Coronary artery (tissue), 2 donors: ENCODE results near the gene GLIPR1L1.

Experiments used
- DNase-seq: peaks from one replicate; pipeline ENCODE4 v3.0.0-alpha.2; 2017; ENCODE audit warnings: low spot score
- H3K27ac ChIP-seq, 2 donors: fragments of 200-600 bp; sonication (generic); one replicate each; pipeline ENCODE4 v1.5.1; 2016 to 2019
- H3K4me3 ChIP-seq: fragments of 200-600 bp; sonication (generic); 2 replicates; pipeline ENCODE4 v1.5.1; 2016; ENCODE audit warnings: mild to moderate bottlenecking, moderate library complexity
- TF ChIP-seq, protein P1 (sequence below): fragments of 200-600 bp; sonication (generic); IDR thresholded peaks from one replicate; pipeline ENCODE4 v1.5.1; 2019; ENCODE audit warnings: antibody characterized with exemption

The GLIPR1L1 gene

GRCh38 chr12:75349946-75350345, 15.5 kb downstream of the GLIPR1L1 start:
- DNase-seq = no peak
- Histone ChIP-seq H3K4me3 (no peak overlapping the region), H3K27ac (no peak overlapping the region)
- TF ChIP-seq, protein P1, sequence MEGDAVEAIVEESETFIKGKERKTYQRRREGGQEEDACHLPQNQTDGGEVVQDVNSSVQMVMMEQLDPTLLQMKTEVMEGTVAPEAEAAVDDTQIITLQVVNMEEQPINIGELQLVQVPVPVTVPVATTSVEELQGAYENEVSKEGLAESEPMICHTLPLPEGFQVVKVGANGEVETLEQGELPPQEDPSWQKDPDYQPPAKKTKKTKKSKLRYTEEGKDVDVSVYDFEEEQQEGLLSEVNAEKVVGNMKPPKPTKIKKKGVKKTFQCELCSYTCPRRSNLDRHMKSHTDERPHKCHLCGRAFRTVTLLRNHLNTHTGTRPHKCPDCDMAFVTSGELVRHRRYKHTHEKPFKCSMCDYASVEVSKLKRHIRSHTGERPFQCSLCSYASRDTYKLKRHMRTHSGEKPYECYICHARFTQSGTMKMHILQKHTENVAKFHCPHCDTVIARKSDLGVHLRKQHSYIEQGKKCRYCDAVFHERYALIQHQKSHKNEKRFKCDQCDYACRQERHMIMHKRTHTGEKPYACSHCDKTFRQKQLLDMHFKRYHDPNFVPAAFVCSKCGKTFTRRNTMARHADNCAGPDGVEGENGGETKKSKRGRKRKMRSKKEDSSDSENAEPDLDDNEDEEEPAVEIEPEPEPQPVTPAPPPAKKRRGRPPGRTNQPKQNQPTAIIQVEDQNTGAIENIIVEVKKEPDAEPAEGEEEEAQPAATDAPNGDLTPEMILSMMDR = no peak

- no peak for DNase-seq
- TF ChIP-seq, protein P1 = no peak
- no peak overlapping the region for H3K27ac ChIP-seq
- no peak overlapping the region for H3K4me3 ChIP-seq
Observed at GRCh38 chr12:75350413-75350812, 15.9 kb downstream of the GLIPR1L1 start.

DNA sequence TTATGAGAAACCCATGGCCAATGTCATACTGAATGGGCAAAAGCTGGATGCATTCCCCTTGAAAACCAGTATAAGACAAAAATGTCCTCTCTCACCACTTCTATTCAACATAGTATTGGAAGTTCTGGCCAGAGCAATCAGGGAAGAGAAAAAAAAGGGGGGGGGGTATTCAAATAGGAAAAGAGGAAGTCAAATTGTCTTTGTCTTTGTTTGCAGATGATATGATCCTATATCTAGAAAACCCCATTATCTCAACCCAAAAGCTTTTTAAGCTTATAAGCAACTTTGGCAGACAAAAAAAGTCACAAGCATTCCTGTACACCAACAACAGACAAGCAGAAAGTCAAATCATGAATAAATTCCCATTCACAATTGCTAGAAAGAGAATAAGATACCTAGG, 19.5 kb downstream of the GLIPR1L1 start:
- TF ChIP-seq, protein P1 = no peak
- H3K27ac ChIP-seq = no peak overlapping the region
- no peak for DNase-seq
- no peak overlapping the region for H3K4me3 ChIP-seq

DNA sequence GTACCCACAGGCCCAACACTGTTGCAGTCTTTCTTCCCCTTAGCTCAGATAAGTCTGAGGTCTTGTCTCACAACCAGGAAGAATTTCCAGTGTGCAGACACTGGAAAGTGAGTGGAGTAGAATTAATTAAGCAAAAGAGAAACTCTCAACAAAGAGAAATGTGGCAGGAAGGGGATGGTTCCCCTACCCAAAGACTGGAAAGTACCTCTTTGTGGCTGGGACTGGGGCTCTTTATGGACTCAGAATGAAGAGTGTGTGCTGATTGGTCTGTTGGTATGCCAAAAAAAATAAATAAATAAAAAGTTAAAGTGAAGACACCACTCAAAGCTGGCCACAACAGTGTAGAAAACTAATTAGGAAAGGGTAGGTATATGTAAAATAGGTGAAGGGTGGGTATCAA, 26.4 kb downstream of the GLIPR1L1 start:
- Histone ChIP-seq H3K4me3 (no peak overlapping the region), H3K27ac (no peak overlapping the region)
- TF ChIP-seq, protein P1 = no peak
- DNase-seq = no peak

GRCh38 chr12:75361408-75361807, 26.9 kb downstream of the GLIPR1L1 start:
- no peak overlapping the region for H3K4me3 ChIP-seq
- no peak for DNase-seq
- H3K27ac ChIP-seq = no peak overlapping the region
- TF ChIP-seq, protein P1 = no peak

DNA sequence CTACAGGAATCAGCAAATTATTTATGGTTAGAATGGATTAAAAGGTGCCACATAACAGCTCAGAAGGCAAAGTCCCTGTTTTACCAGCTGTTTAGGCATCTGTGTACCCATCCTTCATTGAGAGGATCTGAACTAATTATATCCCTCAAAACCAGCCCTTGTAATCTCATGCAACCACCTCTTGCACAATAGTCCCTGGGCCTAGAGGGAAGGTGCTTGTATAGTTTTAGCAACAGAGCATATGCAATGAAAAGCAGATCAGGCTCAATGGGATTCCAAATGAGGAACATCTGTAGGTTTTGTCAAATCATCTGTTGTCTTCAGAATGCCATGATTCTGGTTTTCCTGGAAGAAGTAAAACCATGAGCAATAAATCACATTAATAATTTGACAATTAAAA, 30.4 kb downstream of the GLIPR1L1 start:
- no peak overlapping the region for H3K27ac ChIP-seq
- H3K4me3 ChIP-seq = no peak overlapping the region
- no peak for DNase-seq
- TF ChIP-seq, protein P1 = no peak

DNA sequence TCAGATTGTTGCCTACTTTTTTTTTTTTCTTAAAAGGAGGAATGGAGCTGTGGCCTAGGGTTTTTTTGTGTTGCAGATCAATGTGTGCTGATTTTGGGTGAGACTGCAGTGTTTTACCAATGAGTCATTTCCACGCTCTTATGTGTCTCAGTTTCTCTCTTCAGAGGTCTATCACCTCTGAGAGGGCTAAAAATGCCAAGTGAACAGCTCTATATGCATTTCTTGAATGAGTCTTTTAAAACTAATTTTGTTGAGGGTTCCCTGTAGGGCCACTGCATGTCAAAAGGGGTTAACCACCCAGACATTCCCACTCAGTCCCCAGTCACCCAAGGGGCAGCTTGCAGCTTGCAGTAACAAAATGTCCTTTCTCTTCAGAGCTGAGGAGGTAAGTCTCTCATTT, 32.2 kb downstream of the GLIPR1L1 start:
- TF ChIP-seq, protein P1 = no peak
- Histone ChIP-seq H3K27ac (no peak overlapping the region), H3K4me3 (no peak overlapping the region)
- DNase-seq = no peak
